ENCODE data around the gene SH3RF3.

Gene SH3RF3

DNA sequence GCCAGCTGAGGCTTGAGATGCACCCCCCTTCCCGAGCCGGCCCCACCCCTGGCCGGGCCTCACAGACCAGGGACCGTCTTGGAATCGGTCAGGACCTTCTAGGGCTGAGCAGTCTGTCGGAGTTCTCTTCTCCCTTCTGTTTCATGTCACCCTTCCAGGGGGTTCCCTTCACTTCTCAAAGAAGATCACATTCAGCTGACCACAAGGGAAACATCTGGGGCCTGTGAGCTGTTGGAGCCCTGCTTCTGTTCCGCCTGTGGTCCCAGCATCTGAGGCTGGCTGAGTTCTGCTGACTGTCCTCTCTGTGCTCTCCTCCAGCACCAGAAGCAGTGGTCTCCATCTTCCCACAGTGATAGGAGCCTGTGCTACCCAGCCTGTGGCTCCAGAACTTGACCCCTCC is 378.2 kb downstream of the SH3RF3 start:
- DNase-seq (ENCODE audit: low read depth): no peak

DNA sequence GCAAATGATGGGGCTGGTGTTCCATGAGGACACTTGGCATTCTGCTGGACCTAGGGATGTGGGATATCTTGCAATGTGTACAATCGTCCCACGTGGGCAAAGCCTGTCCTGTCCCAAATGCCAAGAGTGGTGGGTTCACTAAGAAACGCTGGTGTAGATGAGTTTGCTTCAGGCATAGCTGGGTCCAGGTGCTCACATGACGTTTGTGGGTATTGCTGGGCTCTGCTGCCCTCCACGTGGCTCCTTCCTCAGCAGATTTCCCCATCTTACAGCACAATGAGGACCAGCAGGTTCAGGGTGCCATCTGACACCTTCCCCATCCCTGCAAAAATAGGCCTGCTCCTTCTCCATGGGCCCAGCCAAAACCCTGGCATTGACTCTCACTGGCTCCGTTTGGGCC is 378.8 kb downstream of the SH3RF3 start:
- no peak for DNase-seq (ENCODE audit: low read depth)

DNA sequence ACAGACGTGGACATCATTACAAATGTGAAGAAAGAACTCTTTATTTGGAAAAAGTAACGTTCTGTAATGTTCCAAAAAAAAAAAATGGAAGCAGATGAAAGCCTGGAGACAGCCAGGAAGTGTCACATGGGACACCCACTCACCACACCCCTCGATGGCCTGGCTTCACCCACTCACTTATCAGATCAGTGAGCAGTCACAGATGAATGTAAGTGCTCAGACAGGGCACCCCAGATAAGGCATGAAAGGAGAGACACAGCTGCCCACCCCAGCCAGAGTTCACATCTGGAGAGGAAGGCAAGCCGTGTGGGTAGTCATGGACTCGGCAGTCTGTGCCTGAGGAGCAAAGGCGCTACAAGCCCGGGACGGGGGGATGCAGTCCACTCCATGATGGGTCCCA is 379.6 kb downstream of the SH3RF3 start:
- no peak for DNase-seq (ENCODE audit: low read depth)

DNA sequence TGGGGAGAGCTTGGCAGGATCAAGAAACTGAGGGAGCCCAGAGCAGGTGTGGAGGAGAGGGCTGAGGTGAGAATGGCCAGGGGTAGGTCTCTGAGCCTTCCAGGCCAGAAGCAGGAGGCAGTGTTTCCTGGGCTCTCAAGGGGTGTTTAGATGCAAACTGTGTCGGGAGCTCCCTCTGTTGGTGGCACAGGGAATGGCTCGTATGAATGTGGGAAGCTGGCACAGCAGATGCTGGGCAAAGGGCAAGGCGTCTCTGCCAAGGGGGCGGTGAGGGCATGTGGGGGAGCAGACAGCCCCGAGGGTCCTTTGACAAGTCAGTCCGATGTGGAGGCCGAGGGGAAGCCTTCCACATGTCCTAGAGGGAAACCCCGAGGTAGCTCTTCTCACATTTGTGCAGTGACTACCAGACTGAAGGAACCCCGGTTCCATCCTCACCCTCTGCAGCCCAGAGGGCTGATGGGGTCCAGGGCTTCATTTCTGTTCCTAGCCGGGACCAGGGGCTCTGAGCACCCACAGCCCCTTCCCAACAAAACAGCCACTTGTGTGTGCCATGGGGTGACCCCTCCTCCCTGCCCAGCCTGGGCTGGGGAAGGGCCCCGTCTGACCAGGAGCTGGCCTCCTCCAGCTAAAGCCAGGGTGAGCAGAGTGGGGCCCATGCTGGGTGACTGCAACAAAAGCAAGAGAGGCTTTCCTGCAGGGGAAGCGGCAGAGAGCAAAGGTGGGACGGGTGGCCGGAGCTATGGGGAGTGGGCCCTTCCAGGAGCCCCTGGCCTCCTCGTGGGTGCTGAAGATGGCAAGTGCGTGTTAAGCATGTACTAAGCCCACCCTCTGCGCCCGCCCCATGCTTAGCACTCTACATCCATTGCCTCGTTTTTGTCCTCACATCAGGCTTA is 381.4 kb downstream of the SH3RF3 start:
- peak; percentile 32 for DNase-seq (ENCODE audit: low read depth)

DNA sequence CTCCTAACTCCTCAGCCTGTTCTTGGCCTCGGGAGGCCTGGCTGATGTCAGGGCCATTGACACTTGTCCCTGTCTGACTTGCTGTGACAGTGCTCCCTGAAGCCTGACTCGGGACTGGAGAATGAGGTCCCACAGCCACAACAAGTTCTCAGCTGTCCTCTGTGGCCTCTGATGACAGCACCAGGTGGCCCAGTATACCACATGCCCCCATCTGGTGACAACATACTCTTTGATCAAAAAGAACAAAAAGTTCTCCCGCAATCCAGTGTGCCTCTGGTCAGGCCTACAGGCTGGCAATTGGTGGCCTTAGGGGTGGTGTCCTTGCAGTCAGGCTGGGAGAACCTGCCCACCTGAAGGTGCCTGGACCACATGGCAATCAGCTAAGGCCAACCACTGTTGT is 382.2 kb downstream of the SH3RF3 start:
- DNase-seq (ENCODE audit: low read depth): no peak

DNA sequence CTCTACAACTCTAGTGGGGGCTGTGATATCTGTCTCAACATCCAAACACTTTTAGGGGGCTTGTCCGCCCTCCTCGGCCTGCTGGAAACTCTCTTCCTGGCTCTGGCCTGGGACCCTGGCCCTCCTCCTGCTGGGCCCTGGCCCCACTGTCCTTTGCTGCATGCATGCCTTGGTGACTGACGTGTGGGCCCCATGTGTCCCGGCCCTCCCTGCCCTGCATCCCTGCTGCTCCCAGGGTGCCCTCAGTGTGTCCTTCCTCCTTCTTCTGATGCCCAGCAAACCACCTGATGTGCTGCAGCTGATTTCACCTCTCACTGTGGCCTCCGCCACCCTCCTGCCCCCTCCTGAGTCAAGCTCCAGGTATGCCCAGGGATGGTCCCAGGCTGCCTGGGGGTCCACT is 383.1 kb downstream of the SH3RF3 start:
- DNase-seq (ENCODE audit: low read depth): no peak

DNA sequence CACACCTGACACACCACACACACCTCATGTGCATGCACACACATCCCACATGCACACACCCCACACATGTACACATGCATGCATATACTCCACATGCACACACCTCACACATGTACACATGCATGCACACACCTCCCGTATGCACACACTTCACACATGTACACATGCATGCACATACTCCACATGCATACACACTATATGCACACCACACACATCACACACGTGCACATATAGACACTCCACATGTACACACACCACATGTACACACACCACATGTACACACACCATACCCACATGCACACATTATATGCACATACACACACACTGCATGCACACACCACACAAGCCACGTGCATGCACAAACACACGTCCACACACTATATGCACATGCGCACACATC is 384.2 kb downstream of the SH3RF3 start:
- no peak for DNase-seq (ENCODE audit: low read depth)

DNA sequence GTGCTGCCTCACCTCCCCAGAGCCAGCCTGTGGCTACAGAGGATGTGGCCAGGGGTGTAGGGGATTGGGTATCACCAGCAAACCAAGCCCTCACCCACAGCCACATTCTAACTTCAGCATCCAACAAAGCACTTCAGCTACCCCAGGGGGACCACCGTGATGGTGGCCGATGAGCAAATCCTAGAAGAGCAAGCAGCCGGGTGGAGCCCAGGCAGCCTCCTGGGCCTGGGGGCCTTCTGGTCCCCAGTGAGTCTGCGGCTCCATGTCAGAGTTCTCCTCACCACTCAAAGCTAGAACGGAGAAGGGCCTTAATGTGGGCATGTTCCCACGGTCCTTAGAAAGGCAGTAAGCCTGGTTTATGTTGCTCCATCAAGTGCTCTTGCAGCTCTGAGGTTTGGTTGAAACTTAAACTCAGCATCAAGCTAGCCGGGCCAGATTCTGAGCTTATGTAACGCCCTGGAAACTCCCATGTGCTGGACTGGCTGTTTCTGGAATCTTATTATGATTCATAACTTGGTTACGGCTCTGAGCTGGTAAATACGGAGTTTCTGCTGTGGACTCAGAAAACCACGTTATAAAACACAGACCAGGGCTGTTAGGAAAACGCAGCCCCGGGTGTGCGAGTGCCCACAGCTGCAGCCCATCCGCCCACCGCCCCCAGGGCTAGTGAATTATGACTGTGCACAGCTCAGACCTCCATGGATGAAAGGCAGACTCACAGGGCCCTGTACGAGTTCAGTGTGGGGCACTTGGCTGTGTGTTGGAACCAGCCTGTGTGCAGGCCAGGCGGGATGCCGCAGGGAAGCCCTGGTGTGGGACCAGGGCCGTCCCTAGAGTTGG is 385.0 kb downstream of the SH3RF3 start:
- DNase-seq (ENCODE audit: low read depth): no peak

DNA sequence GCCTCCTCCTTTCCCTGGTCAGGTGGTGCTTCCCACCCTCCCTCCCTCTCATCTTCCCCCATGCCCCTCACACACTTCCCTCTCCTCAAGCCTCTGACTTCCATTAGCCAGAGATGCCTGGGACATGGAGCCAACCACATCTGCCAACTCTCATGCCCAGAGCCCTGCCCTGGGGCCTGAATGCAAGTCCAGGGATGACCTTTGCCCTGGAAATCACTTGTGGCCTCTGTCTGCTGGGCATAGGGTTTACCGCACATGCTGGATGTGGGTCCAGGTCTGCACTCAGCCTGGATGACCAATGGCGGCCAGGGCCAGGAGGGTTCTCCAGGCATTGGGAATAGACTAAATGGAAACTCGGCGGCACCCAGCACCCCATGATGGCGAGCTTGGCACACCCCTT is 385.9 kb downstream of the SH3RF3 start:
- DNase-seq (ENCODE audit: low read depth): no peak

DNA sequence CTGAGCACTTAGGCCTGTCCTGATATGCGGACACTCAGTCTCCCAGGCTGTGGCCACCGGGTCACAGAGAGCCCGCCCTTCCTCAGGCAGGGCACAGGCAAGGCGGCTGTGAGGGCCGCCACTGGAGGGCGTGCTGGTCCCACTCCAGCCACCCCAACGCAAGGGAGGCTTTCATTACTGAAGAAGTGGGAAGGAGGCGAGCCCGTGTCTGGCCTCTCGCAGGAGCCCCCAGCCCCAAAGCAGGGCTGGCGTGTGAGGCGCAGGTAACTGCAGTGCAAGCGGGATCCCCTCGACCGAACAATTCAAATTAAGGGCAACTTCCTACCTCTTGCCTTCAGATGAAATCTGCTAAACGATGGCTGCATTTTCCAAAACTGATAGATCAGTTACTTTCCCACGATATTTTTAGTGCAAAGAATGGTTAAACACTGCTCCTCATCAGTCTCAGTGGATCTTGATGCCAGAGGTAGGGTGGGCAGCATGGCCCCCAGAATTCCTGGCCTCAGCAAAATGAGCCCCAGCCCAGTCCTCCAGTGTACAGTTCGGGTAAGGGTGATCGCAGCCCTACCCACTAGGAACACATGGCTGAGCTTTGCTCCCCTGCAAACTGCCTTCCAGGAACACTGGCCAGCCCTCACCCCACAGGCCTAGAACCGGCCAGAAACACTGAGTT is 387.6 kb downstream of the SH3RF3 start:
- DNase-seq (ENCODE audit: low read depth): no peak

DNA sequence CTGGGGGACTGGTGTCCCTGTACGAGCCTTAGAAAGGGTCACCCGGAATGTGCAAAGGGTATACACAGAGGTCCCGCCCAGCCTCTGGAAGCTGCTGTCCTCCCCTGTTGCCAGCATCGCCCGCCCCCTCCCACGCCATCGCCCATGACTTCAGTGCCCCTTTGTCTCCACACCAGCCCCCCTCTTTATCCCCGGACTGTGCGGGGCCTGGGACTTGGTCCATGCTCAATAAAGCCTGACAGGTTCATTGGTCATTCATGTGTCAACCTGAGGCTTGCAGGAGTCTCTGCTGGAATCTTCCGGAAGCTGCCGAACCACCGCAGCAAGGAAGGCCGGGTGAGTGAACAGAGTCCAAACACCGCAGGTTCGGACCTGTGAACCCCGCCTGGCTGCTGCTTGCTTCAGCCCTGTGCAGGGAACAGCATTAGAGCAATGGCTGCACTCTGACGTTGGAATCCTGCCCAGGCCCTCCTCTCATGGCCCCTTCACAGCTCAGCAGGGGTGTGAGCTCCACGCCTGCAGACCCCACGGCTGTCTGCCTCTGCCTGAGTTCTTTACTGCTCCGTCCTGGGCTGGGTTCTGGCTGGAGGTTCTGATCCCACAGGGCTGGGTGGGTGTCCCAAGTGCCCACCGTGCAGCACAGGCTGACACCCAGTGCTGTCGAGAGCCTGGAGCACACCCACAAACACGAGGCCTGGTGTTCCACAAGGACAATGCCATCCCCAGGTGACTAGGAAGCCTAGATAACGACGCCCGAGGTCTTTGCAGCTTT is 388.3 kb downstream of the SH3RF3 start:
- no peak for DNase-seq (ENCODE audit: low read depth)

DNA sequence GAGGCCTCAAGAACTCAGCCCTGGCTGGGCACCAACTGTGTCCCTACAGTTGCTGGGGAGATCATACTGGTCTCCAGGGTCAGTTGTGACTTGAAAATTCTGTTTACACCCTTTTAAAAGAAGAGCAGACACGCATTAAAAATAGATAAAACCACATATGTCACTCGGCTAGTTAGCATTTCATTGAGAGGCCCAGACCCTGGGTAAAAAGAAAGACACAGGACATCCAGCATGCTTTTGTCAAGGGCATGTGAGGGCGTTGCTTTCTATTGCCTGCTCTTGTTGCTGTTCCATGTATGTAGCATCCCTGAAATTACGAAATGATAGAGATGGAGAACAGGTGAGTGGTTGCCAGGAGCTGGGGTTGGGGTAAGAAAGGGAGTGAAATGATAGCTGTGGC is 390.5 kb downstream of the SH3RF3 start:
- DNase-seq (ENCODE audit: low read depth): no peak

DNA sequence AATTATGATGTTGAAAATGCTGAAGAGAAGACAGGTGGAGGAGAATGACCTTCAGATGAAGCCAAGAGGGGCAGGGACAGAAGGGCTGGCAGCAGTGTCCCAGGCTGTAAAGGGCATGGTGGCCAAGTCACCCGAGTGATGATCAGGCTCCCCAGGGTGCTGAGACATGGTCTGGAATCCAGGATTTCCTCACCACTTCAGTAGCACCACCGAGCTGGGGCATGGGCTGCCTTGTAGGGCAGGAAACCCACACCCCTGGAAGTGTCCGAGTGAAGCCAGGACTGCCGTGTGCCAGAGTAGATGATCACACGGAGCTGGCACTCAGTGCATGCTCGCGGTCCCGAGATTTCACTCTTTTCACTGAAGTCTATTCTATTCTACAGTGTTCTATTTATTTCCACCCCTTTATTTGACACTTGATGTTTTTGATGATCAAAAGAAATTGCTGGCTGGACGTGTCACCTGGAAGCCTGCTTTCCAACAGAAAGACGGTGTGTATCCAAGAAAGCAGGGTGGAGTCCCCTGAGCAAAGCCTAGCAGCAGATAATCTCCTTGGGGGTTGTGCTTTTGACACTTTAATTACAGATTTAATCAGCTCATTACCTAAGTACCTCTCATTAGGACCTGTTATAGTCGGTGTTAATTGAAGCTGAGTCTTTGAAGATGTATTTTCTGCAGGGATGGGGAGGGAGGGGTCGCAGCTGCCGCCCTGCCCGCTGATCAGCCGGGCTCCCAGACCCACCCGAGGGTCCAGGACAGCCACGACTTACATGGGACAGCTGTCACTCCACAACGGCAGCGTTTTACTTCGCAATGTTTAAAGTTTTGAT is 392.4 kb downstream of the SH3RF3 start:
- no peak for DNase-seq (ENCODE audit: low read depth)

DNA sequence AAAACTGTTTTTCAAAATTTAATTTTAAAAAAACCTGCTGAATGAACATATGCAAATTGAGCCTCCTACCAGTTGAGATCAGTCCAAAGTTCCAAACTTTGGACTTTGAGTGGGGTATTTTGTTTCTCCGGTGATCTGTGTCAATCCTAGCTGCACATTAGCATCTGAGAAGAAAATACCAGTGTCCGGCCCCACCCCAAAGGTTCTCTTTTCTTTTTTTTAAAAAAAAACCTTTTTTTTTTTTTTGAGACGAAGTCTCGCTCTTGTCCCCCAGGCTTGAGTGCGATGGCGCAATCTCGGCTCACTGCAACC is 393.0 kb downstream of the SH3RF3 start:
- no peak for DNase-seq (ENCODE audit: low read depth)

DNA sequence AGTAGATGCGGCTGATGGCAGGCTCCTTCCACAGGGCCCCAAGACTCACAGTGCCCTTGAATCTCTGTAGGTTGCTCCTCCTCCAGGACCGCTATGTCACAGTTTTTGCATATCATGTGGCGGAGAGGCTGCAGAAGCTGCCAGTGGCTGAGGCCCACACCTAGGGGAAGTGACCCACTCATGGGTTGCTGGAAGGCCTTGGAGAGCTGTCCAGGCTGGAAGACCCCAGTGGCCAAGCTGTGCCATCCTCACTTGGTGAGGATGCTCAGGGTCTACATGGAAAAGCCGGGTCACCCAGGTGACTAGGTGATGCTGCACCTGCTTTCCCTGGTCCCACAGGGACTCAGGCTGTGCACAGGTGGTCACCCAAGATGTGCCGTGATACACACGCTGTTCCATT is 394.1 kb downstream of the SH3RF3 start:
- DNase-seq (ENCODE audit: low read depth): no peak

DNA sequence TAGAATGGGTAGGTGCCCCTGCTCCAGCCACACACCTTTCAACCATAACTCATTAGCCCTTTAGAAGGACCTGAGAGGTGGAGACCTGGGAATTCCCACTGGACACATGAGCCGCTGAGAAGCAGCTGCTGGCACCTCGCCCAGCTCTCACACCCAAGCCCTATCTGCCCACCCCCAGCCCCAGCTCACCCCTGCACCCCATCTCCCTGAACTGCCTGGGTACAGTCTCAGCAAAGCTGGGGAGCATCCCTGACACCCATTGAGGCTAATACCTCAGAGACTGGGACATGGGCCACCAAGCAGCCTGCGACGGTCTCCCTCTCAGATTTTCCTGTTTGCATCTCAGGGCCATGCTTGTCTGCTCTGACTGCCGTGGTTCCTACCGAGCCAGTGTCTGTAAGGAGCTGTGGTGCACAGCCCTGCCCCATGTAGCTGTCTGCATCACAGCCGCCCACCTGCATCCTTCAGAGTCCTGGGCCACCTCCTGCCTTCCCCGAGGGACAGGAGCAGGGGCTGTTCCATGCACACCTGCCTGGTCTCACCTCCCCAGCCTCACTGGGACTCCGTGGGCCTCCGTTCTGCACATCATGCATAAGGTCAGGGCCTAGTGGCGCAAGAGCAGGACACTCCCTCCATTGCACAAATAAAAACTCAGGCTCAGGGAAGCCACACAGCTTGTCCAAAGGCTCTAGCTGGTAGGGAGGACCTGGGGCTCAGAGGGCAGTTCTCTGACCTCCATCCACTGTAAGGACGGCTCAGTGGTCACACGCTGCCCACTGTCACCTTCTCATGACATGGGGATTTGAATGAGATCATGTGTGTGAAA is 394.7 kb downstream of the SH3RF3 start:
- no peak for DNase-seq (ENCODE audit: low read depth)

DNA sequence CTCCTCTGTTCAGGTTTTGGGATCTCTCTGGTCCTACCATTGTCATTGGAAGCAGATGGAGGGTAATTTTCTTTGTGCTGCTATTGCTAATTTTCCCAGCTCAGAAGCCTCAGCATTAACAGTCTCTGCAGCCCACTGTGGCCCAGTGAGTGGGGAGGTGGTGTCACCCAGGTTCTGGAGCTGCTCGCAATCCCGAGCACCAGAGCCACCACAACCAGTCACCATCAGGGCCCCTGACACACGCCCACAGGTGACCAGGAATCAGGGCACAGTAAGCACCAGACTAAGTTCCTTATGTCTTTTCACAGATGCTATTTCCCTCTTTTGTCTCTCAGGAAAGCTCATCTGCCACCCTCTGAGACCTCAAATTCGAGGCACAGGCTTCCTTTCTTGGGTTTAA is 396.8 kb downstream of the SH3RF3 start:
- no peak for DNase-seq (ENCODE audit: low read depth)

DNA sequence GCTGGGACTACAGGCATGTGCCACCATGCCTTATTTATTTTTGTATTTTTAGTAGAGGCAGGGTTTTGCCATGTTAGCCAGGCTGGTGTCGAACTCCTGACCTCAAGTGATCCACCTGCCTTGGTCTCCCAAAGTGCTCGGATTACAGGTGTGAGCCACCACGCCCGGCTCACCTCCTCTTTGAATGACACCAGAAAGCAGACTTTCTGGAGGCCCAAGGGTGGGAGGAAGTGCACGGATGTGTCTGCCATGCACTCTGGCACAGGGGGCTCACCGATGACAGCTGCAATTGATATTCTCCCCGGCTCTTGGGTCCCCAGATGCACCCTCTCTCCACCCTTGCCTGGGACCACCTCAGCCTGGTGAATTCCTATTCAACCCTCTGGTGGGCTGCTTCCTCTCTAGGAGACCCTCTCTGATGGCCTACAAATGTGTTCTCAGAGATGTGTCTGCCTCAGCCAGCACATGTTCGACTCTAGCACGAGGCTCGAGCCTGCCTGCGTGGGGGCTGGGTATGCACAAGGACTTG is 397.5 kb downstream of the SH3RF3 start:
- no peak for DNase-seq (ENCODE audit: low read depth)

DNA sequence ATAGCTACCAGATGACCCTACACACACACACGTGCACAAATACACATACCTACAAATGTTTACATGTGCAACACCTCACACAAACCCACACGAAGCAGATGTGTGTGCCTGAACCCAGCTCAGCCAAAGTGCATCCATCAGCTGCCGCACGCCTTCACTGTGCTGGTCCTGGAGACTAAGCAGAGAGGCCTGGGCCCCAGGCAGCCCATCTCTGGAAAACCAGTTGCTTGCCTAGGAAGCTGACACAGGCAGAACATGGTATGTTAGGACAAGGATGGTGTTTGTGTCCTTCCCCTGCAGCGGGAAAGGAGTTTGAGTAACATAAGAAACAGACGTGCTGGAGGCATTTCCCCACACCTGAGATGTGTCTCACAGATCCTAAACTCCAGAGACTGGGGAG is 398.1 kb downstream of the SH3RF3 start:
- no peak for DNase-seq (ENCODE audit: low read depth)

All from T-helper 22 cell (primary cell).